HG02884 (cell line): Measurements from ENCODE around the gene AHRR.

ENCODE experiments used
- ATAC-seq: cut with Tn5 transposase; IDR thresholded peaks from one replicate; pipeline ENCODE4 v1.9.1; 2021; ENCODE audit warnings: mild to moderate bottlenecking, moderate library complexity; ENCODE audit not compliant: unreplicated experiment

AHRR gene

GRCh38 chr5:318931-319601, 2.4 kb upstream of the AHRR start:
- no peak for ATAC-seq

DNA sequence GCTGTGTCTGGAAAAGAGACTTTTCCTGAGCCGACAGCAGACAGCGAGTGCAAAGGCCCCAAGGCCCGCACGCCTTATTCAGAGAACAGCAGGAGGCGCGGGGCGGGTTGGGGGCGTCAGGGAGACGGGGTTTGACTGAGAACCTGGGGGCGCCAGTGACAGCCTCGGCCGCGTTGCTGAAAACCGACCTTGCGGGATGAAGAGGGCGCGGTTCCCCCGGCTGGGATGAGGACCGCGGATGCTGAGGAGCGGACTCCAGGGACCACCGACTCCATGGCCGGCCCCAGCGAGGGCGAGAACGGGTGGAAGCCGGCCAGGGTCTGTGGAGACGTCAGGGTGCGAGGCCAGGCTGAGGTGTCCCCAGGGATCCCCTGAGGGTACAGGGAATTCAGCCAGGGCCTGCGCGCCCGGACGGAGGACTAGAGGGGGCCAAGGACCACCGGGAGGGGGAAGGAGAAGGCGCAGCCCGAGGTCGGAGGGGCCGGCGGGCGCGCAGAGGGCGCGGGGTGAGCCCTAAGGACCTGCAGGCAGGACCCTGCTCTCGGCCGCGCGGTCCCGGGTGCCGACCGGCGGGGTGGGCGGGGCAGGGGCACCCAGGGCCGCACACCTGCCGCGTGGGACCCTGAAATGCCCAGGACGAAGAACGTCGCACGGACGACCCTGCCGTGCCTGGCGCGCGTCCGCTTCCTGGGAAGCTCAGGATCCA, 837 bp upstream of the AHRR start:
- ATAC-seq, result no peak

DNA sequence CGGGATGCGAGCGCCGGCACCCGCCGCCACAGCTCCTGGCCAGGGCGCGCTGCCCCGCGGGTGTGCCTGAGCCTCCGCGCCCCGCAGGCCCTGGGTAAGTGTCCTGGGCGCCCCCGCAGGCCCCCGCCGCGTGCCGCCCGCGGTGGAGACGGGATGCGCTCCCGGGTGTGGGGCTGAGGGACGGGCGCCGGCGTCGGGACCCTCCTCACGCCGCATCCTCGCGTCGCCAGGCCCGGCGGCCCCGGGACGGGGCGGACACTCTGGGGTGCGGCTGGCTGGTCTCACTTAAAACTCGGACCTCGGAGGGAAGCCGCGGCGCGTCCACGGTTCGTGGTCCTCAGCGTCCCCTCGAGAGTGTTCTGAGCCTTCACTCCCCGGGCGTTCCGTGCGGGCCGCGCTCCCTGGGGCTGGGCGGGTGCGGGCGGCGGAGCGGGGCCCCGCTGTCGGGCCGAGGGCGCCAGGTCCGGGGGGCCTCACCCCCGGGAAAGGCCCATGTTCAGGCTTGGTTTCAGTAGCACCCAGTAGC, 275 bp downstream of the AHRR start:
- ATAC-seq, result peak; percentile 10

GRCh38 chr5:322281-322941, 897 bp downstream of the AHRR start:
- peak; percentile 15 for ATAC-seq

DNA sequence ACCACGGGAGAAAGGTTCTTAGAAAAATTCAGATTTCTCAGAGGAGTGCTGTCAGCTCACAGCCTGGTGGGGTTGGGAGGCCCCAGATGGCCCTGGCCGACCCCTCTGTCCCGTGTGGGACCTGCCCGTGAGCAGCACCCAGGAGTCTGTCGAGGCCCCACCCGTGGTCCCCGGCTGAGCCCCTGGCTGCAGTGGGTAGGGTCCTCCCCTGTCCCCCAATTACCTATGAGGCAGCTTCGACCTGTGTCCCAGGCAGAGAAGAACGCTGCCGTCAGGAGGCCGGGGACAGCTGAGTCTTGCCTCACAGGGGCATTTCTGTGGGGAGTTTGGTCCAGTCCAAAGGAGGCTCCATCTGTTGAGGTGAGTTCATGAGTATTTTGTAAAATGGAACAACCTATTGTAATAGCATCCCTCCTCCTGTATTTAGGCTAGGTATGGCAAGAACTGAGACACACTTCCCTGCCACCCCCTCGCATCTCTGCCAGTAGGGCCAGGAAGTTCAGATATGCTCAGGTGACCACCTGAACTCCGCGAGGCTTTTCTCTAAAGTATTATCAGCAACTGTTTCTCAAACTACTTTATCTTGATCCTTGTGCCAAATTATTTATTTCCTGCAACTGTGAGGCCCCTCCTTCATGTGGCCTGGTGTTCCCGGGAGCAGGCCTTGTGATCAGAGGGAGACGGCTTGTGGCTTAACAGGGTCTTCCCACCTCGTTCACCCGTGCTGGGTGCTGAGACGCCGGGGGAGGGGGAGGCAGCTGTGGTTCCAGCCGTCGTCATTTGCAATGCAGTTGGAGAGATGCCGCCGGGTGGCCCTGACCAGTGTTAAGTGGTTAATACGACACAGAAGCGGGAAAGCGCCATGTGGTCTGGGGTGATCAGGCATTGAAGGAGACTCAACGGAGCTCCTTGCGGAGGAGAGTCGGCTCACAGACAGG, 1.7 kb downstream of the AHRR start:
- ATAC-seq, result no peak

- no peak for ATAC-seq
Observed at GRCh38 chr5:324736-325612, 3.5 kb downstream of the AHRR start.

GRCh38 chr5:326109-326508, 4.6 kb downstream of the AHRR start:
- no peak for ATAC-seq

GRCh38 chr5:329121-329735, 7.7 kb downstream of the AHRR start:
- no peak for ATAC-seq

GRCh38 chr5:329768-330167, 8.3 kb downstream of the AHRR start:
- ATAC-seq, result no peak

GRCh38 chr5:332843-333242, 11.3 kb downstream of the AHRR start:
- ATAC-seq, result peak; percentile 48

GRCh38 chr5:333945-334344, 12.4 kb downstream of the AHRR start:
- no peak for ATAC-seq

- no peak for ATAC-seq
Observed at GRCh38 chr5:334903-335739, 13.6 kb downstream of the AHRR start.

- no peak for ATAC-seq
Observed at GRCh38 chr5:335740-336038, 14.2 kb downstream of the AHRR start.

GRCh38 chr5:337563-338130, 16.1 kb downstream of the AHRR start:
- no peak for ATAC-seq

- ATAC-seq, result no peak
Observed at GRCh38 chr5:342501-343460, 21.3 kb downstream of the AHRR start.

DNA sequence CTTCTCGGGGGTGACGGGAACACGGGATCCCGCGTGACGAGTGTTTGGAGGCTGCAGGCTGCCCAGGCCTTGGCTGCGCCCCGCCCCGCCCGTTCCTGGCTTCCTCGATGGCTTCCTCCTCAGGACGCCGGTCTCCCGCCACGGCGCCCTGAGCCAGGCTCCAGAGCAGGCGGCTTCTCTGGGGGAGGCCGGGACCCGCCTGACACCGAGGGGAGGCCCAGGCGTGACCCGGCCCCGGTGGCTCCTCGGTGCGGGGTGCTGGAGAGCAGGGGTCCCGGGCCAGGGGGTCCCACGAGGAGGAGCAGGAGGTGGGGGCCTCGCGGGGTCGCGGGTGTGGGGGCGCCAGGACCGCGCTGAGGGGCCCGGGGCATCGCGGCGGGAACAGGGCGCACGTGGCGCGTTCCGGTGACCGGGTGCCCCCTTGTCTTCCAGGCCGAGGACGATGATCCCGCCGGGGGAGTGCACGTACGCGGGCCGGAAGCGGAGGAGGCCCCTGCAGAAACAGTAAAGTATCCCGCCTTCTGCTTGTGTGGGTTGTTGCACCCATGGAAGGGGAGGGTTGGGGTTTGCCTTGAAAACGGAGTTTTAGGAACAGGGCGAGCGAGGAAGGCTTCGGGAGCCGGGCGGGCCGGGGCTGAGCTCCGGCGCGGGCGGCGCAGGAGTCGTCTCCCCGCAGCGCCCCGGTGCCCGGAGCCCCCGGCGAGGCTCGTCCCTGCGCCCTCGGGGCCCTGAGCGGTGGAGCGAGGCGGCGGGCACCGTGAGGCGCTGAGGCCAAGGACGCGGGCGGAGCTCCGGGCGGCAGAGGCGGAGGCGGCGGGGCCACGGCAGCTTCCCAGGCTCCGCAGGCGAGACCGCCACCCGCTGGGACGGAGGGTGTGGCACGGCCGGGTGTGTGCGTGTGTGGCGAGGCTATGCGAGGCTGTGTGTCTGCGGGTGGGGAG, 22.2 kb downstream of the AHRR start:
- ATAC-seq, result peak; percentile 52
